Effector CD8-positive, alpha-beta T cell (primary cell): ENCODE data around the gene METTL23.
A peak's percentile ranks its signal among the peaks of the same experiment; 100 is the strongest.
"Not testable (repeated sequence)": the region's sequence is repeated elsewhere in the genome, so short reads cannot be mapped to it uniquely, and the experiment has no call there.

Source experiments
- DNase-seq: peaks from one replicate; lab custom pipeline; 2025; lab: John Stamatoyannopoulos, UW

Gene METTL23

GRCh38 chr17:76695059-76695831 is 31.4 kb upstream of the METTL23 start:
- DNase-seq: no peak

DNA sequence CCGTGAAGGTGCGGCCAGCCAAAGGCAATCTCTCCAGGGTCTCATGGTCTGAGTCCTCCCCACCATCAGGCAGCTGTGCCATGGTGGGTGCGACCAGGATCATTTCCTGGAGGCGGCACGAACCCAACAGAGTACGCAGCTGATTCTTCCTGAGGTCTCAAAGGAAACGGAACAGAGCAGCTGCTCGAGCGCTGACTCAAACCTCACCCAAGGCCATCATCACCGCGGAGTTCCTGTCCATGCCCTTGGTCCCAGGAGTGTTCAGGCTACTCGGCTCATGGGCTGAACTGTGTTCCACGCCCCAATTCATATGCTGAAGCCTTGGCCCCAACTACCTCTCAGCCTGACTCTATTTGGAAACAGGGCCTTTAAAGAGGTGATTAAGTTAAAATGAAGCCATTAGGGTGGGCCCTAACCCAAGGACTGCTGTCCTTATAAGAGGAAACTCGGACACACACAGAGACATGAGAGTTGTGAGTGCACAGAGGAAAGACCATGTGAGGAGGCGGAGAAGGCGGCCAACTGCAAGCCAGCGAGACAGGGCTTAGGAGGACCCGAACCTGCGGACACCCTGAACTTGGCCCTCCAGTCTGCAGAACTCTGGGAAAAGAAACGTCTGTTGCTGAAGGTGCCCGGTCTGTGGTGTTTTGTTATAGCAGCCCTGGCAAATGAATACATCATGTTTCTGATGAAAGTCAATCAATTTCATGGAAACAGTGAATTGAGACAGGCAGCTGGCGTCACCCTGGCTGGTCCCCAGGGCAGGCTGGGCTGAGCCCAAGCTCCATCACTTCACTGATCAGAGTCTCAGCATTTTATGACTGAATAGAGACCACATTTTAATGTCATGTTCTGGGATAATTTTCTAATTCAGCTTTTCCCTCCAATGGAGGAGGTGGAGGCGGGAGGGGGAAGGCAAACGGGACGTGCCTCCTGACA is 29.6 kb upstream of the METTL23 start:
- no peak for DNase-seq

DNA sequence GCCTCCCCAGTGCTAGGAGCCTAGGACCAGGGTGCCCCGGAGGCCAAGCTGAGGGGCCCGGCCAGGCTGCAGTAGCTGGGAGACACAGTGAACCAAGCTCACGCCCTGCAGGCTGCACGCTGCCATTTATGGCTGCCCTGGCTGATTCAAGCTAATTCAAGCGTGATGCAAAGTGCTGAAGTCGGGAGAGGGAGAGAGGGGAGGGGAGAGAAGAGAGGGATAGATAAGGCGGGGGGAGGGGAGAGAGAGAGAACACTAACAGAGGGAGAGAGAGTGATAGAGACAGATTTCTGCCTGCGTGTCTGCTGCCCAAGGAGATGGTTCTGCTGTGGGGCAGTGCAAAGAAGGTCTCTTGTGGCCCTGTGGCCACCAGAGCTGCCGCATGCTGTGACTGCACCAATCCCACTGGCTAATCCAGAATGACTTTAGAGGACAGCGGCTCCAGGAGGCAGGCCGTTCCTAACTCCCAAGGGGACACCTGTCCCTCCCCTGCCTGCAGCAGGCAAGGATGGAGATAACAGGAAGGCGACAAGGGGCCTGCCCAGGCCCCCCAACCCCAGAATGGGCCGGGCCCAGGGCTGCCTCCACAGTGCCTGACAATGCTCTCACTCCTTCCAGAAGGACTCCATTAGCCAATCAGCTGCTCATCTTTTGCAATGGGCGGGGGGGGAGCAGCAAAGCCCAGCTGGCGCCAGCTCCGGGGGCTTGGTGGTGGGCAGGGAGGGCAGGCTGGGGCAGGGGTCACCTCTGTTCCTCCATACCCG is 28.8 kb upstream of the METTL23 start:
- DNase-seq: no peak

GRCh38 chr17:76698466-76698977 is 28.1 kb upstream of the METTL23 start:
- not testable (repeated sequence) for DNase-seq

- no peak for DNase-seq
Measured at GRCh38 chr17:76700270-76700616, 26.4 kb upstream of the METTL23 start.

GRCh38 chr17:76700617-76701470 is 25.8 kb upstream of the METTL23 start:
- DNase-seq: no peak

GRCh38 chr17:76701471-76701967 is 25.1 kb upstream of the METTL23 start:
- no peak for DNase-seq

DNA sequence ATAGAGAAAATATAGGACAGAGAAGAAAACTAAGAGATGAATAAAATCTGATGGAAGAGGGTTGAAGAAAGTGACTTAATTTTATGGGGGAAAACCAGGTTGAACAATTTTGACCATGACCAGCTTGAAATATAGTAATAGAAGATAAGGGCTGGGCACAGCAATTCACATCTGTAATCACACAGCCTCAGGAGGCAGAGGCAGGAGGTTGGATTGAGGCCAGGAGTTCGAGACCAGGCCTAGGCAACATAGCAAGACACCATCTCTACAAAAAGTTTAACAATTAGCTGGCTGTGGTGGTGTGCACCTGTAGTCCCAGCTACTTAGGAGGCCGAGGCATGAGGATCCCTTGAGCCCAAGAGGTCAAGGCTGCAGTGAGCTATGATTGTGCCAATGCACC is 24.6 kb upstream of the METTL23 start:
- DNase-seq: no peak

GRCh38 chr17:76702941-76703637 is 23.6 kb upstream of the METTL23 start:
- no peak for DNase-seq

- no peak for DNase-seq
Measured at GRCh38 chr17:76704805-76705204, 21.8 kb upstream of the METTL23 start.

- no peak for DNase-seq
Measured at GRCh38 chr17:76706817-76707216, 19.8 kb upstream of the METTL23 start.

DNA sequence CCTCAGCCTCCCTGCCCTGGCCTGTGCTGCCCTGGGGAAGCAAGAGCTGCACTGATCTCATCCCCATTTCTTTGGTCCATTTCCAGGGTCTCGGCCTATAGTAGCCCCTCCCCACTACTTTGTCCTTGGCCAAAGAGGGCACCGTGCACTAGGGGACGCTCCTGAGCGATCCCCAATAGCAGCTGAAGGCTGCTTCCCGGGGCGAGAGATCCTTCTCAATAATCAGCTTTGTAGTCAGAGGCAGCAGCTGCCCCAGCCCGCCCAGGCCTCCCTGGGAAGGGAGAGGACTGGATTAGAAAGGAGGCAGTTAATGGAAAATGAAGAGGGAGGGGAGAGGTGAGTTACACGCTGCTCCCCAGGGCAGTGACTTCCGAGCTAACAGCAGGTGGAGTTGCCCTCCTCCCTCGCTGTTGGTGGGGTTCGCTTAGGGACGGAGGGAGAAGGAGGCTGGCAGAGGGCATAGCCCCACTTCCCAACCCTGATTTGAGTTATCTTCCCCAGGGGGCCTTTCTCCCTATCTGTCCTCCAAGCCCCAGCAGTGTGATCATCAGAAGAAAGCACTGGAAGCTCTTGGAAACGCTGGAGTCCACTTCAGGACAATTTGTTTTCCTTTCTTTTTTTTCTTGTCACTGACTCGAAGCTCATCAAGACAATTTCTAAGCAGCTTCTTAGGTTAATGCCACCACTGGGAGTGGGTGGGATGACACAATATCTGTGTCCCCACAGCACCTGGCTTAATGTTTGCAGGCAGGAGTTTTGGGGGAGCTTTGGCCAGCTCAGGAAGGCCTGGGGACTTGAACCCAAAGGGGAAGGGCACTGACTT is 18.4 kb upstream of the METTL23 start:
- DNase-seq: no peak

DNA sequence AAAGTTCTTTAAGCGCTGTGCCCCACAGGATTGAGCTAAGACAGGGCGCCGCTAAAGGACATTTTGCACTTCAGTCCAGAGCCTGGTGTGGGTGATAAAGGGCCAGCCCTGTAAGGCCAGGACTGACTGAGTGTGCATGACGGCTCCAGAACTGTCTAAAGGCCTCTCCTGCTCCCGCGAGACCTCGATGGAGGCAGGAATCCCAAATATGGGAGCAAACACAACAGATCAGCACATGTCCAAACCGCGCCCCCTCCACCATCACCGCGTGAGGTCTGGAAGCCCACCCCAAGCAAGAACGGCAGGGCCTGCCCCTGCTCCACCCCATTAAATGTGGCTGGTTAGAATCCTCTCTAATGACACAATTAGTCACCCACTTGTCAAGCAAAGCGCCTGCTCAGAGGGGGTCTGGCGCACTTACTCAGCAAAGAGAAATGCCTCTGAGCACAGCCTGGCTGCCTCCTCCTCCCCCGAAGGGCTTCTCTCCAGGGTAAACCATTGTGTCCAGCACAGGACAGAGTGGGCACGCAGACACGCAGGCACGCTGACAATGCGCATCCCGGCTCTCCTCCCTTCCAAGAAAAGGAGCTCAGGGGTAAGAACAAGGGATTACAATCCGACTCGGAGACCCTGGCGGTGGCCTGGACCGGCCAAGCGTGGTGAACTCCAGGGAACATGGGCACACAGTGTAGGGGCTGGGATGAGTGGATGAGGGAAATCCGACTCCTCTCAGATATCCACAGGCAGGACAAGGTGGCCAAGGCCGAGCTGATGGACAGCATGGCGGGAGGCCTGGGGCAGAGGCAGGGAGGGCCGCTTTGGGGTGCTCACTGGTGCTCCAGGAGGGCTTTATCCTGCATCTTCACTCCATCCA is 17.3 kb upstream of the METTL23 start:
- DNase-seq: no peak

DNA sequence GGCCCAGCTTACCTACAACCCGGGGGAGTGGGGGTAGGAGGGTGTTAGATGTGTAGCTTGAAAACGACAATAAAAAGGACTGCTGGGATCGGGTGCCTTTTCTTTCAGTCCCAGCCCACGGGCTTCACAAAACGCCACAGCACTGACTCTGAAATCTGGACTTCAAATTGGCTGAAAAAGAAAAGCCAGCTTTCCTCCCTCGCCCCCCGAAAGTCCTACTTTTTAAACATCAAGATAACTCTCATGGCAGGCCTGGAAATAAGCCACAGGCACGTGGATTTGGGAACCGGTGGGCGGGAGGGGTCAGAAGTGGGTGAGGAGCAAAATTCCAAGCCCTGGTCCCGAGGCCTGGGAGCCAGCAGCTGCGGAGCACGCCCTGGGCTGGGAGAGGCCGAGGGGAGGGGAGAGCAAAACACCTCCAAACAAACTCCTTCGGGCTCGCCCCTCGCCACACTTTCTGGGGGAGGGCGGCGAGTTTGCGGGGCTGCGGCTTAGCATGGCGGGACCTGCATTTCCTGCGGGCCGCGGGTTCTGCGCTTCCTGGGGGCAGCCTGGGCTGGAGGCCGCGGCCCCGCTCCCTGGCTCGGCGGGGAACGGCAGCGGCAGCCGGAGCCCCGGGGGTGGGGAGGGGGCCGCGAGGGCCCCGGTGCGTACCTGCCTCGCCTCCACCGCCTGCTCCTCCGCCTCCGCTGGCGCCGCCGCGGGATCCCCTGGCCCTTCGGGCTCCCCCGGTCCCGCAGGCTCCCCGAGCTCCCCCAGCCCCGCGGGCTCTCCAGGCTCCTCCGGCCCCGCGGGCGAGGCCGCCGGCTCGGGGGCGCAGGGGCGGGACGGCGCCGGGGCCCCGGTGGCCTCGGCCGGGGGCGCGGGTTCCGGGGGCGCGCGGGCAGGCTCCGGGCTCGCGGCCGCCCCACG is 16.4 kb upstream of the METTL23 start:
- DNase-seq: not testable (repeated sequence)

- peak; percentile 52 for DNase-seq
Measured at GRCh38 chr17:76710863-76711611, 15.6 kb upstream of the METTL23 start, which contains the start of gene MXRA7. Gene MXRA7 (minus strand): TSS chr17:76710965. CDS start chr17:76710946, 19 bp downstream.

DNA sequence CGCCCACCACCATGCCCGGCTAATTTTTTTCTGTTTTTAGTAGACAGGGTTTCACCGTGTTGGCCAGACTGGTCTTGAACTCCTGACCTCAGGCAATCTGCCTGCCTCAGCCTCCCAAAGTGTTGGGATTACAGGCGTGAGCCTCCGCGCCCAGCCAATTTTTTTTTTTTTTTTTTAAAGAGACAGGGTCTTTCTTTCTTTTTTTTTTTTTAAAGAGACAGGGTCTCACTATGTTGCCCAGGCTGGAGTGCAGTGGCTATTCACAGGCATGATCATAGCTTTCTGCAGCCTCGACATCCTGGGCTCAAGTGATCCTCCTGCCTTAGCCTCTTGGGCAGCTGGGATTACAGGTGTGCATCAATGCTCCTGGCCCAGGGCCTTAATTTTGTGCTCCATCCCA is 14.3 kb upstream of the METTL23 start:
- not testable (repeated sequence) for DNase-seq
